ENCODE data around the gene VTN. TPM values are rescaled to one million over a fixed set of nuclear protein-coding genes. Genes with fewer than 3 reads are reported as not detected.
A peak's percentile ranks its signal among the peaks of the same experiment; 100 is the strongest.

VTN gene
- polyA plus RNA-seq, 6 donors from 2014 or later, result 0.13 TPM; not detected in 5

DNA sequence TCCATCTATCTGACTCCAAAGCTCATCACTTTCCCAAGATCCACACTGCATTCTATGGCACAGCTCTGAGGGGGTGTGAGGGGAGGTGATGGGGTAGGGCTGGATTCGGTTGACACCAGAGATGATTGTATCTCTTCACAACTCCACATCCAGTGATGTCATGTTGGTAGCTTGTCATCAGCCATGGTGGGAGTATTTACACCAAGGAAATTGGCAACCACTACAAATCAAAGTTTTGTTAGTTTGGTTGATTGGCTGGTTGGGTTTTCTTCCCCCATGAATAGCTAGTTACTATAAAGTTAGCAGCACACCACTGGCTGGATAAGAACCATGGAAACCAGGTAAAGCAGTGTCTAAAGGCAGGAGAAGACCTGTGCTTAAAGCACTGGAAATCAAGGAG is 20.9 kb upstream of the VTN start:
- H3K4me3 Mint-ChIP-seq, result no peak overlapping the region
- H3K36me3 Mint-ChIP-seq, result peaks cover 5 to 45% of the 10 kb centered on the region in 2 donors
- no peak for ATAC-seq (ENCODE audit: low read depth in 2 of 2)
- H3K9me3 Mint-ChIP-seq, result no peaks in the 10 kb centered on the region
- H3K27ac Mint-ChIP-seq, result peak overlapping the region in 1 of 6 donors; percentile 19
- peaks cover 0 to 5% (median 0%) of the 10 kb centered on the region in 3 donors for H3K27me3 Mint-ChIP-seq
- DNase-seq, result no peak
- peaks cover 0 to 4% (median 0%) of the 10 kb centered on the region in 3 donors for H3K4me1 Mint-ChIP-seq

DNA sequence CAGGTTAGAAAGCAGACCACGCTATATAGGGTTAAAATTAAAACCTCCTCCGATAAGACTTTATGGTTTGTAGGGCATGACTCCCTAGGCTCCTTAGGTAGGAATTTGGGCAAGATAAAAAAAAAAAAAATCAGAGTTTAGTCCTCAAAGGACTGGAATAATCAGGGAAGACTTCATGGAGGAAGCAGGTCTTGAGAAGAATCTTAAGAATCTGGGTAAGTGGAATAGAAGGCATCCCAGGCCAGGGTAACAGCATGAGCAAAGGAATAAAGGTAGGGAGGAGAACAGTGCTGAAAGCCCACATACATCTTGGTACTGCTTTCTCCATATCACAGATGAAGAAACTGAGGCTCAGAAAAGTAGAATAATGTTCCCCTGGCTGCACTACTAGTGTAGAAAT is 20.5 kb upstream of the VTN start:
- Mint-ChIP-seq H3K27me3 (peaks cover 0 to 5% (median 3%) of the 10 kb centered on the region in 3 donors), H3K27ac (peak overlapping the region in 1 of 6 donors; percentile 53), H3K36me3 (peaks cover 5 to 45% of the 10 kb centered on the region in 2 donors), H3K4me1 (peaks cover under 1 to 5% (median under 1%) of the 10 kb centered on the region in 3 donors), H3K4me3 (no peak overlapping the region), H3K9me3 (no peaks in the 10 kb centered on the region)
- ATAC-seq (ENCODE audit: low read depth in 2 of 2), result no peak
- DNase-seq, result no peak

DNA sequence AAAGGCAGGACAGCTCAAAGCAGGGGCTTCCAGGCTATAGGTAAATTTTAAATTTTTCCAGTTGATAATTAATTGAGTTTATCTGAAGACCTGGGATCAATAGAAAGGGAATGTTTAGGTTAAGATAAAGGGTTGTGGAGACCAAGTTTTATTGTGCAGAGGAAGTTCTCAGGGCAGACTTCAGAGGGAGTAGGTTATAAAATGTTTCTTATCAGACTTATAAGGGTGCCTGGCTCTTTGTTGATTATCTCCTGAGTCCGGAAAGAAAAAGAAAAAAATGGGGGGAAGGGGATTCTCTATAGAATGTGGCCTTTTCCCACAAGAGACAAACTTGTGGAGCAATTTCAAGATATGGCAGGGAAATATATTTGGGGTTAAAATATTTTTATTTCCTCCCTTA is 20.0 kb upstream of the VTN start:
- peaks cover 4 to 9% (median 4%) of the 10 kb centered on the region in 3 donors for H3K4me1 Mint-ChIP-seq
- no peak overlapping the region for H3K27ac Mint-ChIP-seq
- H3K4me3 Mint-ChIP-seq, result no peak overlapping the region
- peaks cover 5 to 45% of the 10 kb centered on the region in 2 donors for H3K36me3 Mint-ChIP-seq
- DNase-seq (no peak), ATAC-seq (ENCODE audit: low read depth in 2 of 2) (no peak)
- H3K9me3 Mint-ChIP-seq, result no peaks in the 10 kb centered on the region
- H3K27me3 Mint-ChIP-seq, result peaks cover 0 to 9% (median 6%) of the 10 kb centered on the region in 3 donors

DNA sequence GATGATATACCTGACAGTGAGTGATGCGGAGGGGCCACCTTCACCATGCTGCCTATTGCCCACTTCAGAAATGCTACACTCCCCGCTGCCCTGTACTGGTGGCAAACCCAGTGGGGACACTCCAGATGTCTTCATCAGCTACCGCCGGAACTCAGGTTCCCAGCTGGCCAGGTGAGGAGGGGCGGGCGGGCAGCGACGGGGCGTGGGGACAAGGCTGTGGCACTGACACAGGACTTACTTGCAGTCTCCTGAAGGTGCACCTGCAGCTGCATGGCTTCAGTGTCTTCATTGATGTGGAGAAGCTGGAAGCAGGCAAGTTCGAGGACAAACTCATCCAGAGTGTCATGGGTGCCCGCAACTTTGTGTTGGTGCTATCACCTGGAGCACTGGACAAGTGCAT is 18.0 kb upstream of the VTN start:
- no peak for DNase-seq
- no peaks in the 10 kb centered on the region for H3K9me3 Mint-ChIP-seq
- peaks cover 5 to 44% of the 10 kb centered on the region in 2 donors for H3K36me3 Mint-ChIP-seq
- H3K27ac Mint-ChIP-seq, result no peak overlapping the region
- H3K4me1 Mint-ChIP-seq, result peaks cover 16 to 27% (median 21%) of the 10 kb centered on the region in 3 donors
- no peak for ATAC-seq (ENCODE audit: low read depth in 2 of 2)
- no peak overlapping the region for H3K4me3 Mint-ChIP-seq
- peaks cover 10 to 30% (median 12%) of the 10 kb centered on the region in 3 donors for H3K27me3 Mint-ChIP-seq

DNA sequence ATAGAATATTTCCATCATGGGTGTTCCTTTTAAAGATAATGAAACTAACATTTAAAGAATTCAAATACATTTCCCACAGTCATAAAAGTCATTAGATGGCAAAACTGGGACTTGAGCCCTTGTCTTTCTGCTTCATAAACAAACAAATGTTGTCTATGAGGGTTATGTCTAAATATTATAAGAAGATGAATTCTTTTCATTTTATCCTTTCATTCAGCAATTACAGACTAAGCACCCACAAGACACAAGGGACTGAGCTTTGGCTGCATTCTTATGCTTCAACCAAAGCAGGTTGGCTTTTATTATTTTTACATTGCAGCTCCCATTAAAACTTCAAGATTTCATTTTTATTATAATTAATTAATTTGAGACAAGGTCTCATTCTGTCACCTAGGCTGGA is 16.3 kb upstream of the VTN start:
- Mint-ChIP-seq H3K27ac (no peak overlapping the region), H3K9me3 (no peaks in the 10 kb centered on the region), H3K4me1 (peaks cover 26 to 38% (median 30%) of the 10 kb centered on the region in 3 donors), H3K27me3 (peaks cover 16 to 47% (median 27%) of the 10 kb centered on the region in 3 donors), H3K36me3 (peaks cover 5 to 41% of the 10 kb centered on the region in 2 donors), H3K4me3 (peak overlapping the region in 2 of 8 donors; percentile 81 to 86)
- DNase-seq, result no peak
- ATAC-seq (ENCODE audit: low read depth in 2 of 2), result no peak

DNA sequence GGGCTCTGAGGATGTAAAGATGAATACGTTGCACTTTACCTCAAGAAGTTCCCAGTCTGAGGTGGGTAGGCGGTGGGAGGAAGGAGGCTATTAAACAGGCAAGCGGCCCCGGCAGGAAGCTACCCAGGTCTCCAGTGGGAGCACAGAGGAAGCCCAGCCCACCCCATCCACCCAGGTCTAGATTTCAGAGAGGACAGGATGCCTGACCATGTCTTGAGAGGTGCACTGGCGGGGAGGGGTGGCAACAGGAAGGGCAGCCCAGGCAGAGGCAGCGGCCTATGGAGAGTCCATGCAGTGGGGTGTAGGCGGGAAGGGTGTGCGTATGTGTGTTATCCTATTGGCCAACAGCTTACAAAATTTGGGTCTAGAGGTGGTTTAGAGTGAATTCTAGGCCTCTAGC is 15.3 kb upstream of the VTN start:
- no peak for DNase-seq
- Mint-ChIP-seq H3K36me3 (peaks cover 2 to 35% of the 10 kb centered on the region in 2 donors), H3K27ac (no peak overlapping the region), H3K4me3 (peak overlapping the region; percentile 79 to 93 (median 87)), H3K27me3 (peaks cover 20 to 57% (median 28%) of the 10 kb centered on the region in 3 donors), H3K9me3 (no peaks in the 10 kb centered on the region), H3K4me1 (peaks cover 33 to 40% (median 39%) of the 10 kb centered on the region in 3 donors)
- no peak for ATAC-seq (ENCODE audit: low read depth in 2 of 2)

DNA sequence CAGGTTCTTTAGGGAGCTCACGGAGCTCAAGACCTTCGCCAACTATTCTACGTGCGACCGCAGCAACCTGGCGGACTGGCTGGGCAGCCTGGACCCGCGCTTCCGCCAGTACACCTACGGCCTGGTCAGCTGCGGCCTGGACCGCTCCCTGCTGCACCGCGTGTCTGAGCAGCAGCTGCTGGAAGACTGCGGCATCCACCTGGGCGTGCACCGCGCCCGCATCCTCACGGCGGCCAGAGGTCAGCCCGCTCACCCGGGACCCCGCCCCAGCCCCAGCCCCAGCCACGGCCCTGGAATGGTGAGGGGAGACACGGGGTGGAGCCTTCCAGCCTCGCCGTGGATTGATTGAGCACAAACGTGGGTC is 14.9 kb upstream of the VTN start:
- H3K36me3 Mint-ChIP-seq, result peaks cover 0 to 35% of the 10 kb centered on the region in 2 donors
- DNase-seq (no peak), ATAC-seq (ENCODE audit: low read depth in 2 of 2) (peak in 1 of 2 donors; percentile 7)
- H3K9me3 Mint-ChIP-seq, result no peaks in the 10 kb centered on the region
- H3K27me3 Mint-ChIP-seq, result peaks cover 20 to 60% (median 28%) of the 10 kb centered on the region in 3 donors
- H3K4me1 Mint-ChIP-seq, result peaks cover 33 to 44% (median 43%) of the 10 kb centered on the region in 3 donors
- H3K27ac Mint-ChIP-seq, result no peak overlapping the region
- peak overlapping the region; percentile 79 to 94 (median 89) for H3K4me3 Mint-ChIP-seq

DNA sequence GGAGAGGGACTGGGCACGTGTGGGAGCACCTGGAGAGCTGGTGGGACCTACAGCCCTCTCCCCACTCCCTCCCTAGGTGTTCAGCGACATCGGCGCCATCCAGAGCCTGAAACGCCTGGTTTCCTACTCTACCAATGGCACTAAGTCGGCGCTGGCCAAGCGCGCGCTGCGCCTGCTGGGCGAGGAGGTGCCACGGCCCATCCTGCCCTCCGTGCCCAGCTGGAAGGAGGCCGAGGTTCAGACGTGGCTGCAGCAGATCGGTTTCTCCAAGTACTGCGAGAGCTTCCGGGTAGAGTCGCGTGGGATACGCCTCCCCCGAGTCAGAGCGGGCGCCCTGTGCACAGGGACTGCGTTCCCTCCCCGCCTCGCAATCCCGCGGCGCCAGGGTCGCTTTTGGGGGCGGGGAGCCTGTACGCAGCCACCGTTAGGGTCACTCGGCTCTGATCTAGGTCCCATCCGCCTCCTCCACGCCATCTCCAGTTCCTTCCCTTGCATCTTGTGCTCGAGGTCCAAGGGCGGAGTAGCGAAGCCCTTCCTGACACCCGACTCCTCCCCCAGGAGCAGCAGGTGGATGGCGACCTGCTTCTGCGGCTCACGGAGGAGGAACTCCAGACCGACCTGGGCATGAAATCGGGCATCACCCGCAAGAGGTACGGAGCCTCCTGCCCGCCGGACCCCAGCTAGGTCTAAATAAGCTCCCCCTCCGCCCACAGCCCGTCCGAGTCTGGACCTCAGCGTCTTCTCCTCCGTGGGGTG is 14.4 kb upstream of the VTN start:
- H3K36me3 Mint-ChIP-seq, result peaks cover 0 to 31% of the 10 kb centered on the region in 2 donors
- no peaks in the 10 kb centered on the region for H3K9me3 Mint-ChIP-seq
- H3K27me3 Mint-ChIP-seq, result peaks cover 20 to 60% (median 28%) of the 10 kb centered on the region in 3 donors
- no peak overlapping the region for H3K27ac Mint-ChIP-seq
- DNase-seq (no peak), ATAC-seq (ENCODE audit: low read depth in 2 of 2) (peak; percentile 81 to 82)
- H3K4me1 Mint-ChIP-seq, result peaks cover 33 to 44% (median 43%) of the 10 kb centered on the region in 3 donors
- H3K4me3 Mint-ChIP-seq, result peak overlapping the region; percentile 79 to 94 (median 89)

DNA sequence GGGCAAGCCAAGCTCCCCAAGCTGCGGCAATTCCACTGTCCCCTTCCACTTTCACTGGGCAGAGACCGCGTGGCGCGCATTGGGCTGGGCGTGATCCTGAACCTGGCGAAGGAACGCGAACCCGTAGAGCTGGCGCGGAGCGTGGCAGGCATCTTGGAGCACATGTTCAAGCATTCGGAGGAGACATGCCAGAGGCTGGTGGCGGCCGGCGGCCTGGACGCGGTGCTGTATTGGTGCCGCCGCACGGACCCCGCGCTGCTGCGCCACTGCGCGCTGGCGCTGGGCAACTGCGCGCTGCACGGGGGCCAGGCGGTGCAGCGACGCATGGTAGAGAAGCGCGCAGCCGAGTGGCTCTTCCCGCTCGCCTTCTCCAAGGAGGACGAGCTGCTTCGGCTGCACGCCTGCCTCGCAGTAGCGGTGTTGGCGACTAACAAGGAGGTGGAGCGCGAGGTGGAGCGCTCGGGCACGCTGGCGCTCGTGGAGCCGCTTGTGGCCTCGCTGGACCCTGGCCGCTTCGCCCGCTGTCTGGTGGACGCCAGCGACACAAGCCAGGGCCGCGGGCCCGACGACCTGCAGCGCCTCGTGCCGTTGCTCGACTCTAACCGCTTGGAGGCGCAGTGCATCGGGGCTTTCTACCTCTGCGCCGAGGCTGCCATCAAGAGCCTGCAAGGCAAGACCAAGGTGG is 11.2 kb upstream of the VTN start:
- Mint-ChIP-seq H3K4me1 (peaks cover 33 to 46% (median 44%) of the 10 kb centered on the region in 3 donors), H3K4me3 (peak overlapping the region in 3 of 8 donors; percentile 3 to 86 (median 83)), H3K27me3 (peaks cover 20 to 55% (median 28%) of the 10 kb centered on the region in 3 donors), H3K9me3 (no peaks in the 10 kb centered on the region), H3K27ac (no peak overlapping the region), H3K36me3 (peaks cover 4 to 25% of the 10 kb centered on the region in 2 donors)
- ATAC-seq (ENCODE audit: low read depth in 2 of 2) (no peak), DNase-seq (no peak)

DNA sequence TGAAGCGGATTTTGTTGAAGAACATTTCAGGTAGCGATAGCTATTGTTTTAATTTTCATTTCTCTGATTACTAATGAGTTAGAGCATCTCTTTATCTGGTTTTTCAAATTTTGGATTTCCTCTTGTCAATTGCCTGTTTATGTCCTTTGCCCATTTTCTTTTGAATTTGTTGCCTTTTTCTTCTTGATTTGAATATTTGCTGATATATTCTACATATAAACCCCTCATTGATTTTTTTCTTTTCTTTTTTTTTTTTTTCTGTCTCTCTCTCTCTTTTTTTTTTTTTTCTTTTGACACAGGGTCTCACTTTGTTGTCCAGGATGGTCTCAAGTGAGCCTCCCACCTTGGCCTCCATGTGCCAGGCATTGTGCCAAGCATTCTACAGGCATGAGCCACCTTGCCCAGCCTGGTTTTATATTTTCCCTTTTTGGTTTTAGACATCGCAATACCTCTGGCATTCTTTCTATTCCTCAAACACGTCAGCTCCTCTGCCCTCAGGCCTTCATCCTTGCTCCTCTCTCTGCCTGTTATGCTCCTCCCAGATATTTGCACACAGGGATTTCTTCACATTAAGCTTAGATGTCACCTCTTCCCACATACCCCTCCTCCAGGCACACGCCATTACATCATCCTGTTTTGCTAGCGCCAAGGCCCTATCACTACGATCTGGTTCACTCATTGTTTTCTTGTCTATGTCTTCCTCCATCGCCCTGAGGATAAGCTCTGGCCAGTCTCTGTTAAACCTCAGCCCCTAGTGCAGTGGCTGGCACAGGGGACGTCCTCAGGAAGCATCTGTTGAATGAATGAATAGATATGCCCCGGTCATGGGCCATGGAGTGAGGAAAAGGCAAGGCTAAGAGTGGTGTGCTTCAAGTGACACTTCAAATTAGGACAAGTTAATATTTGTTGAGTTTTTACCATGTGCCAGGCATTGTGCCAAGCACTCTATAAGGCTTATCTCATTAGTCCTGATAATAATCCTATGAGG is 10.0 kb upstream of the VTN start:
- no peak for ATAC-seq (ENCODE audit: low read depth in 2 of 2)
- H3K4me3 Mint-ChIP-seq, result peak overlapping the region in 5 of 8 donors; percentile 3 to 62 (median 57)
- H3K27ac Mint-ChIP-seq, result peak overlapping the region in 1 of 6 donors; percentile 35
- peaks cover 4 to 25% of the 10 kb centered on the region in 2 donors for H3K36me3 Mint-ChIP-seq
- no peak for DNase-seq
- no peaks in the 10 kb centered on the region for H3K9me3 Mint-ChIP-seq
- peaks cover 14 to 51% (median 28%) of the 10 kb centered on the region in 3 donors for H3K27me3 Mint-ChIP-seq
- H3K4me1 Mint-ChIP-seq, result peaks cover 29 to 41% (median 39%) of the 10 kb centered on the region in 3 donors

DNA sequence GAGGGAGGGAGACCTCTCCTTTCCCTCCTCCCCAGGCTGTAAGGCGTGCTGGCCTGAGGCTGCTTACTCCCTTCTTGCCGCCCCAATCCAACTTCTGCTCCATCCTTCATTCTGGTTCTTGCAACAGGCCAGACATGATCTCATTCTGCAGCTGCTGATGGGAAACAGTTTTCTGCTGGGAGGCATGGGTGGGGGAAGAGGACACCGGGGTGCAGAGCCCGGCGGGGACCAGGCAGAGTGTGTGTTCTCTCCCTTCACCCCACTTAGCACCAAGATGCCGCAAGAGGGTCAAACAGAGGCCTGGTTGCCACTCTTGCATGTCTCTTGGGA is 2.8 kb upstream of the VTN start:
- no peak for DNase-seq

DNA sequence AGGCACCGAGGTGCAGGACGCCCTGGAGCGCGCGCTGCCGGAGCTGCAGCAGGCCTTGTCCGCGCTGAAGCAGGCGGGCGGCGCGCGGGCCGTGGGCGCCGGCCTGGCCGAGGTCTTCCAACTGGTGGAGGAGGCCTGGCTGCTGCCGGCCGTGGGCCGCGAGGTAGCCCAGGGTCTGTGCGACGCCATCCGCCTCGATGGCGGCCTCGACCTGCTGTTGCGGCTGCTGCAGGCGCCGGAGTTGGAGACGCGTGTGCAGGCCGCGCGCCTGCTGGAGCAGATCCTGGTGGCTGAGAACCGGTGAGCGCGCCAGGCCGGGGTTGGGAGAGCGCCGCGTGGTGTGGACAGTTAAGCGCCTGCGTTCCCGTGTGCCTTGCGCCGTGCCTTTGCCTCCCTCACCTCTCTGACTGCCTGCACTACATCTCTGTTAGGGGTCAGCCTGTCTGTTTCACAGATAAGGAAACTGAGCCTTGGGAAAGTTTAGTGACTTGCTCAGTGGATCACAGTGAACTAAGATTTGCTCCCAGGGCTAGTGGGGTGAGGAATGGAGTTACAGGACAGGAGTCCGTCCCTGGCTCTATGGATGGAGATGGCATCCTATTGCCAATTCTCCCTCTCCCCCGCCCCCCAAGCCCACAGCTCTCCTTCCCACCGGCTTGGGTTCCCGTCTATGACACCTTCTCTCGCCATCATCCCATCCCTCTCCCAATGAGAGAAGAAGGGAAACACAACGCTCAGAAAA is 2.3 kb upstream of the VTN start:
- H3K9me3 Mint-ChIP-seq, result no peaks in the 10 kb centered on the region
- H3K27me3 Mint-ChIP-seq, result no peaks in the 10 kb centered on the region
- peak overlapping the region; percentile 73 to 92 (median 82) for H3K4me3 Mint-ChIP-seq
- DNase-seq (no peak), ATAC-seq (ENCODE audit: low read depth in 2 of 2) (peak in 1 of 2 donors; percentile 2)
- H3K27ac Mint-ChIP-seq, result peak overlapping the region in 4 of 6 donors; percentile 33 to 91 (median 53)
- H3K4me1 Mint-ChIP-seq, result peaks cover 13 to 22% (median 19%) of the 10 kb centered on the region in 3 donors
- no peaks in the 10 kb centered on the region for H3K36me3 Mint-ChIP-seq

More for the DNA sequence above, 2.8 kb upstream of the VTN start:
- Mint-ChIP-seq H3K36me3 (peaks cover 0 to 1% of the 10 kb centered on the region in 2 donors), H3K4me3 (peak overlapping the region; percentile 73 to 92 (median 82)), H3K27ac (peak overlapping the region in 3 of 6 donors; percentile 36 to 68 (median 38)), H3K27me3 (no peaks in the 10 kb centered on the region), H3K9me3 (no peaks in the 10 kb centered on the region), H3K4me1 (peaks cover 13 to 22% (median 19%) of the 10 kb centered on the region in 3 donors)
- no peak for ATAC-seq (ENCODE audit: low read depth in 2 of 2)

All from naive B cell (primary cell).